Esophagus (tissue), 2 donors: ENCODE data around the gene ATXN1. TPM values are rescaled to one million over a fixed set of nuclear protein-coding genes. Genes with fewer than 3 reads are reported as not detected.

Experiments
- H3K27ac ChIP-seq, 2 donors: one replicate each; pipeline ENCODE4 v1.5.1; 2013; ENCODE audit warnings: low read depth in 2 of 2, mild to moderate bottlenecking in 2 of 2, inconsistent platforms in 1 of 2, low read length in 1 of 2, moderate library complexity in 1 of 2
- H3K27me3 ChIP-seq, 2 donors: one replicate each; pipeline ENCODE4 v1.6.1; 2013; ENCODE audit warnings: low read length in 2 of 2, control low read depth in 1 of 2, mild to moderate bottlenecking in 1 of 2; ENCODE audit not compliant: insufficient read depth in 2 of 2, control insufficient read depth in 1 of 2
- H3K36me3 ChIP-seq, 2 donors: one replicate each; pipeline ENCODE4 v1.6.1; 2013; ENCODE audit warnings: low read length in 1 of 2; ENCODE audit not compliant: control insufficient read depth in 2 of 2, insufficient read depth in 2 of 2
- H3K4me1 ChIP-seq, 2 donors: one replicate each; pipeline ENCODE4 v1.6.1; 2013; ENCODE audit warnings: low read length in 1 of 2; ENCODE audit not compliant: control insufficient read depth in 2 of 2, insufficient read depth in 2 of 2
- H3K4me3 ChIP-seq, 2 donors: one replicate each; pipeline ENCODE4 v1.5.1; 2013; ENCODE audit warnings: low read length in 2 of 2, mild to moderate bottlenecking in 2 of 2, low read depth in 1 of 2, moderate library complexity in 1 of 2
- H3K9me3 ChIP-seq, 2 donors: one replicate each; pipeline ENCODE4 v1.6.1; 2013; ENCODE audit warnings: mild to moderate bottlenecking in 2 of 2, low read depth in 1 of 2, low read length in 1 of 2, moderate library complexity in 1 of 2; ENCODE audit not compliant: control insufficient read depth in 2 of 2, insufficient read depth in 1 of 2
- whole genome bisulfite sequencing, 2 donors: extraction: QIAGEN DNeasy Blood & Tissue Kit; methylation state at CpG; one replicate each; pipeline ENCODE4 v1.1.7; 2013; 5-methylcytosine and 5-hydroxymethylcytosine counted together
- polyA plus RNA-seq, 2 donors: library from polyadenylated mRNA; stranded (reverse); fragments of 200-250 nt; gene quantifications; one replicate each; pipeline ENCODE4 v1.2.3, GENCODE V29; 2013
- donor health status: healthy with polysubstance abuse.
- donor health status: Bipolar disorder and iron deficiency.

The ATXN1 gene
- polyA plus RNA-seq, 2 donors = 4.3 to 8.8 TPM

- no peaks in the 10 kb centered on the region for H3K27me3 ChIP-seq
- no peaks in the 10 kb centered on the region for H3K9me3 ChIP-seq
- peaks cover 2 to 11% of the 10 kb centered on the region in 2 donors for H3K4me1 ChIP-seq
- no peaks in the 10 kb centered on the region for H3K36me3 ChIP-seq
- WGBS, 2 donors = 73 to 80% methylated on average over 6 of the region's 6 CpGs
- H3K27ac ChIP-seq = no peak overlapping the region
- H3K4me3 ChIP-seq = no peak overlapping the region
These were observed 339.7 kb downstream of the ATXN1 start for GRCh38 chr6:16421462-16421960.

GRCh38 chr6:16420715-16421461, 340.4 kb downstream of the ATXN1 start:
- Histone ChIP-seq H3K27ac (peak overlapping the region in 1 of 2 donors; percentile 47), H3K4me3 (no peak overlapping the region), H3K27me3 (no peaks in the 10 kb centered on the region), H3K4me1 (peaks cover 2 to 11% of the 10 kb centered on the region in 2 donors), H3K9me3 (no peaks in the 10 kb centered on the region), H3K36me3 (no peaks in the 10 kb centered on the region)
- WGBS, 2 donors = 54 to 55% methylated on average over 7 of the region's 7 CpGs

GRCh38 chr6:16420337-16420714, 340.9 kb downstream of the ATXN1 start:
- no peaks in the 10 kb centered on the region for H3K27me3 ChIP-seq
- WGBS, 2 donors = 62 to 70% methylated on average over 2 of the region's 2 CpGs
- H3K36me3 ChIP-seq = no peaks in the 10 kb centered on the region
- H3K4me1 ChIP-seq = peaks cover 2 to 7% of the 10 kb centered on the region in 2 donors
- H3K4me3 ChIP-seq = no peak overlapping the region
- H3K9me3 ChIP-seq = no peaks in the 10 kb centered on the region
- H3K27ac ChIP-seq = no peak overlapping the region

- Histone ChIP-seq H3K27ac (no peak overlapping the region), H3K27me3 (no peaks in the 10 kb centered on the region), H3K4me3 (no peak overlapping the region), H3K36me3 (no peaks in the 10 kb centered on the region), H3K4me1 (peaks cover 2 to 6% of the 10 kb centered on the region in 2 donors), H3K9me3 (no peaks in the 10 kb centered on the region)
- 86 to 91% methylated on average over 10 of the region's 10 CpGs for WGBS, 2 donors
These were observed 341.5 kb downstream of the ATXN1 start for GRCh38 chr6:16419636-16420336.

- H3K27me3 ChIP-seq = no peaks in the 10 kb centered on the region
- H3K36me3 ChIP-seq = no peaks in the 10 kb centered on the region
- H3K27ac ChIP-seq = no peak overlapping the region
- peaks cover 2 to 3% of the 10 kb centered on the region in 2 donors for H3K4me1 ChIP-seq
- H3K9me3 ChIP-seq = no peaks in the 10 kb centered on the region
- H3K4me3 ChIP-seq = no peak overlapping the region
- WGBS, 2 donors = 50 to 56% methylated on average over 2 of the region's 2 CpGs
These were observed 343.1 kb downstream of the ATXN1 start for GRCh38 chr6:16418151-16418550.

GRCh38 chr6:16415677-16416076, 345.6 kb downstream of the ATXN1 start:
- Histone ChIP-seq H3K36me3 (no peaks in the 10 kb centered on the region), H3K9me3 (no peaks in the 10 kb centered on the region), H3K27me3 (no peaks in the 10 kb centered on the region), H3K4me1 (peaks cover 0 to 2% of the 10 kb centered on the region in 2 donors), H3K4me3 (no peak overlapping the region), H3K27ac (no peak overlapping the region)
- WGBS, 2 donors = 82 to 84% methylated on average over 6 of the region's 6 CpGs

DNA sequence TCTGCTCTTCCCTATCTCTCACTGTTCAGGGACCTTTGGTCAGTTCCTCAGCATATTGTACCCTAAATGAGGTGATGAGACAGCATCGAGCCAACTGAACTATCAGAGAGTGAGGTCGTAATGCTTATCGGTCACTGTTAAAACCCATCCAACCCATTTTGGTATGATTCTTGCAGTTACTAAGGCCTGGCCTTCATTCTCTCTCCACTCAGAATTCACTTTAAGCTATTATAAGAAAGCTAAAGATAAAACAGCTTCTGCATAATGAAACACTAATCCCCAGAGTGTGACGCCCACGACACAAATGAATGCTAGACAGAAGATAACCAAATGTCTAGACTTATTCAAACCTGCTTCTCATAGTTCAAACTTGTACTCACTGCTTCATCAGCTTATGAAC, 347.1 kb downstream of the ATXN1 start:
- Histone ChIP-seq H3K27me3 (no peaks in the 10 kb centered on the region), H3K4me1 (peaks cover 0 to 2% of the 10 kb centered on the region in 2 donors), H3K4me3 (no peak overlapping the region), H3K27ac (peak overlapping the region; percentile 10 to 12), H3K9me3 (no peaks in the 10 kb centered on the region), H3K36me3 (no peaks in the 10 kb centered on the region)
- WGBS, 2 donors = 25 to 42% methylated on average over 5 of the region's 5 CpGs

DNA sequence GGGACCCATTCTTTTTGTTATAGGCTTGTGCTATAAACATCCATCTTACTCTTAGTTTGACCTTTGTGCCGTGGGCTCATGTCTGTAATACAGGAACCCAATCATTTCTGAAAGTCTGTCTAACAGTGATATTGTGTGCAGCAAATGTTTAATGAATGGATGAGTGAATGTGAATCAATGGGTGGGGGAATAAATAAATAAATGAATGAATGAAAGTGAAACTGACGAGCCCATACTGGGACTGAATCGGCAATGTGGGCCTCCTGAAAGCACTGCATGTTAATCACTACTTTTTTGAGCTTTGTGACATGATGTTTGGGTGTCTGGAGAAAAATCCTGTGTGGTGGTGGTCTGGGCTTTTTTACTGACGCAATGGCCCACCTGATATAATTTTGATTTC, 347.9 kb downstream of the ATXN1 start:
- no peaks in the 10 kb centered on the region for H3K36me3 ChIP-seq
- H3K9me3 ChIP-seq = no peaks in the 10 kb centered on the region
- H3K4me1 ChIP-seq = peaks cover 0 to 2% of the 10 kb centered on the region in 2 donors
- WGBS, 2 donors = 33 to 44% methylated on average over 4 of the region's 4 CpGs
- no peaks in the 10 kb centered on the region for H3K27me3 ChIP-seq
- H3K27ac ChIP-seq = peak overlapping the region in 1 of 2 donors; percentile 49
- H3K4me3 ChIP-seq = peak overlapping the region in 1 of 2 donors; percentile 38

GRCh38 chr6:16412982-16413381, 348.3 kb downstream of the ATXN1 start:
- no peak overlapping the region for H3K27ac ChIP-seq
- H3K4me3 ChIP-seq = peak overlapping the region in 1 of 2 donors; percentile 38
- no peaks in the 10 kb centered on the region for H3K9me3 ChIP-seq
- no peaks in the 10 kb centered on the region for H3K36me3 ChIP-seq
- no peaks in the 10 kb centered on the region for H3K27me3 ChIP-seq
- peaks cover 0 to 2% of the 10 kb centered on the region in 2 donors for H3K4me1 ChIP-seq
- 34 to 48% methylated on average over 3 of the region's 3 CpGs for WGBS, 2 donors
